DND-41 (cell line): ENCODE data around the gene TOM1.

Source experiments
- EZH2 ChIP-seq: IDR thresholded peaks from 3 replicates; pipeline ENCODE4 v1.6.1; 2012; ENCODE audit warnings: borderline replicate concordance, low read depth, mild to moderate bottlenecking, moderate library complexity, low read length, inconsistent platforms; ENCODE audit not compliant: severe bottlenecking
- TF ChIP-seq, protein P1 (sequence below): IDR thresholded peaks from 2 replicates; pipeline ENCODE4 v1.5.1; 2012; ENCODE audit warnings: borderline replicate concordance, low read length, moderate library complexity, mild to moderate bottlenecking; ENCODE audit not compliant: poor library complexity, severe bottlenecking; ENCODE audit errors: extremely low read depth

DNA sequence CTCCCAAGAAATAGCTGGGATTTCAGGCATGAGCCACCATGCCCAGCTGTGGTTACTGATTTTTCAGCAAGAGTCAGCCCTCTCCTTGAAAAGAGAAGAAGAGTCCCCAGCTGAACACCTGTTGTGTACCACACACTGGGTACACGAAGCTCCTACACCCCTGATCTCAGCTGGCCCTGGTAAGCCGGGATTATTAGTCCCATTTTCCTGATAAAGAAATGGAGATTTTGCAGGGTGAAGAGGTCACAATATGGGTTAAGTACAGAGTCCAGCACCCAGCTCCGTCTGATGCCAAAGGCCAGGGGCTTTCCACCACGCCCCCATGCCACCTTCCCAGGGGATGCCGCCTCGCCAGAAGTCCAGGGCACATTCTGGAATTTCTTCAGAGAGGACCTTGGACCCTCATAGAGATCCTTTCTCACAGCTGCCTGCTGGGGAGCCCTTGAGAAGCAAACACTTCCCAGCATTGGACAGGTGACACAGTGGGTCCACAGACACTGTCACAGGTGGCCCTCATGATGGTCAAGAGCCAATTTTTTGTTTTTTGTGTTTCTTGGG is 61.4 kb downstream of the TOM1 start:
- TF ChIP-seq EZH2, result no peak
- TF ChIP-seq, protein P1, sequence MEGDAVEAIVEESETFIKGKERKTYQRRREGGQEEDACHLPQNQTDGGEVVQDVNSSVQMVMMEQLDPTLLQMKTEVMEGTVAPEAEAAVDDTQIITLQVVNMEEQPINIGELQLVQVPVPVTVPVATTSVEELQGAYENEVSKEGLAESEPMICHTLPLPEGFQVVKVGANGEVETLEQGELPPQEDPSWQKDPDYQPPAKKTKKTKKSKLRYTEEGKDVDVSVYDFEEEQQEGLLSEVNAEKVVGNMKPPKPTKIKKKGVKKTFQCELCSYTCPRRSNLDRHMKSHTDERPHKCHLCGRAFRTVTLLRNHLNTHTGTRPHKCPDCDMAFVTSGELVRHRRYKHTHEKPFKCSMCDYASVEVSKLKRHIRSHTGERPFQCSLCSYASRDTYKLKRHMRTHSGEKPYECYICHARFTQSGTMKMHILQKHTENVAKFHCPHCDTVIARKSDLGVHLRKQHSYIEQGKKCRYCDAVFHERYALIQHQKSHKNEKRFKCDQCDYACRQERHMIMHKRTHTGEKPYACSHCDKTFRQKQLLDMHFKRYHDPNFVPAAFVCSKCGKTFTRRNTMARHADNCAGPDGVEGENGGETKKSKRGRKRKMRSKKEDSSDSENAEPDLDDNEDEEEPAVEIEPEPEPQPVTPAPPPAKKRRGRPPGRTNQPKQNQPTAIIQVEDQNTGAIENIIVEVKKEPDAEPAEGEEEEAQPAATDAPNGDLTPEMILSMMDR, result no peak
